CD4-positive, alpha-beta T cell treated with Interleukin-21 for 1 hour (primary cell): Measurements from ENCODE around the gene C1QTNF8.

Experiments
- DNase-seq: peaks from one replicate; pipeline ENCODE4 v3.0.0-alpha.2; 2020

C1QTNF8 gene

DNA sequence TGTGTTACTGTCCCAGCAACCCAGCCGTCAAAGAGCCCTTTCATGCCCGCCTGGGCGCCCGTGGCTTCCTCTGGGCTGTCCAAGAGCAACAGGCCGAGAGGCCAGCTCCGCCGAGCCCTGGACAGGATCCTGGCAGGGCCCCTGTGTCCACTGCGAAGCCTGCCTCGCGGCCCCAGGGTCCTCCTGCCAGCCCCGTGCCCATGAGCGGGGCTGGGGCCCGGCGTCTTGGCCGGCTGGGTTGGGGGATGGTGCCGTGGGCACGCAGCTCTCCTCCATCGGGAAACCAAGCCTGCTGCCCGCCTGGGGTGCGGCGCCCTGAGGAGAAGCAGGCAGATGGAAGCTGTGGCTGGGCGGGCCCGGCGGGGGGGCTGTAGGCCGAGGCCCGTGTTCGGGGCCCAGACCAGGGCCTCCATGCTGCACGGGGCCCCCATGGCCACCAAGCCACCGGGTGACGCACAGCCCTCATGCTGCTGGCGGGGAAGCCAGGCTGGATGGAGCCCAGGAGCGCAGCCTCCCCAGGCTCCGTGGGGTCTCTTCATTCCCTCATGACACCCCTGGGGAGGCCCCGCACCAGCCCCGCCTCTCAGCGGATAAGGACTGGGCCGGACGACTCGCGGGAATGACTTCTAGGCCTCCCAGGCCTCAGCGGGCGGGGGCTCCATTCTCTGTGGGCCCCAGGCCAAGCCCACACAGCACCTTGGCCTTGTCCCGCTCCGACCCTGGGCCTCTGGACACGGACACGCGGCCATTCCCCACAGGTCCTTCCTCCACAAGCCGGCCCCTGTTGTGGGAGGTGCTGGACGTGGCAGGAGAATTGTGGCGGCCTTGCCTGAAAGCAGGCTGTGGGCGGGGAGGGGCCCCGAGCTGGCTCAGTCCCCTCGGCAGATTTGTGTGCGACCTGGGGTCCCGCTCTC lies at the start of gene C1QTNF8:
TSS of gene C1QTNF8 (minus strand) at position 76 of the 914 bp plus-strand sequence. CDS start 1,322 bp downstream, outside the sequence.
- DNase-seq: no peak

DNA sequence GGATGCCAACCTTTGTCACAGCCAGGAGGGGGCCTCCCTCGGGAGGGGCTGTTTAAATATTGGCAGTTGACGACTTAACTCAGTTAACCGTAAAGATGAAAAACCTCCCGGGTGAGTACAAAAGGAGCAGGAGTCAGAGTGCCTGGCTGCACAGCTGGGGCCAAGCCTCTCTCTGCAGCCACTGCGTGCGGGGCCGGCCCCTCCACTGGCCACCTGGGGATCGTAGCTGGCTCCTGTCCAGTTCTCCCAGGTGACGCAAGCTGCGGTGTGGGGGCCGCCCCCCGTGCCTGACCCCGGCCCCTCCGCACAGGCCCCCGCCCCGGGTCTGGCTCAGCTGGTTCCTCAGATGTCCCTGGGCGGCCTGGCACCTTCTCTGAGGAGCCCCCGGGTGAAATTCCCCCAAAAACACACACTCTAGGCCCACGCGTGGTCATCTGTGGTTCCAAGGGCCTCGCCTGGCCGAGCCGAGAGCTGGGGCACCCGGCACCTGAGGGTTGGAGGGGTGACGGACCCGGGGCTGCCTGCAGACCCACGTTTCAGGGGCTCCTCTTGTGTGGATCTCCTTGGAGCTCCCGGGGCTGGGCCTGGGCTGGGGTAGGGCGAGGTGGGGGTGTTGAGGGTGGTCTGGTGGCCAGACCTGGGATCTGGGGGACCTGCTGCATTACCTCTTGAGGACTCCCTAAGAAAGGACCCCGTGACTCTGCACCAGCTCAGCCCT lies 49.5 kb upstream of the C1QTNF8 start:
- no peak for DNase-seq

GRCh38 chr16:1144476-1145382 lies 48.7 kb upstream of the C1QTNF8 start:
- no peak for DNase-seq

- DNase-seq: no peak
These were observed 47.9 kb upstream of the C1QTNF8 start for GRCh38 chr16:1143761-1144450.

DNA sequence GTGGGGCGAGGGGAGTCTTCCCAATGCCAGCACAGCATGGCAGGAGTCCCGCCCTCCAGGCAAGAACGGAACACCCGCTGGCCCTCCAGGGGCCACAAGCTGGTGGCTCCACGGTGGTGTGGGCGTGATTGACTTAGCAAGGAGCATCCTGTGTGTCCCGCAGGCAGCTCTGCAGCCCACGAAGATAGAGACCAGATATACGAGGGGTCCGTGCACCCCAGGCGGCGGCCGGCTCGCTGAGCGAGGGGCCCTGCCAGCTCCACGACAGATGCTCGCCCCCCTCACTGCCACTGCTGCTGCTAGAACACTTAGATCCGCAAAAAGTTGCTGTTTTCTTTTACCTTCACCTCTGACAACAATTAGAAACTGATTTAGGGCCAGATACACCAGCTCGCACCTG lies 46.9 kb upstream of the C1QTNF8 start:
- no peak for DNase-seq

GRCh38 chr16:1141716-1142115 lies 45.7 kb upstream of the C1QTNF8 start:
- DNase-seq: no peak

- no peak for DNase-seq
These were observed 45.1 kb upstream of the C1QTNF8 start for GRCh38 chr16:1141191-1141590.

GRCh38 chr16:1140582-1141162 lies 44.6 kb upstream of the C1QTNF8 start:
- DNase-seq: no peak

DNA sequence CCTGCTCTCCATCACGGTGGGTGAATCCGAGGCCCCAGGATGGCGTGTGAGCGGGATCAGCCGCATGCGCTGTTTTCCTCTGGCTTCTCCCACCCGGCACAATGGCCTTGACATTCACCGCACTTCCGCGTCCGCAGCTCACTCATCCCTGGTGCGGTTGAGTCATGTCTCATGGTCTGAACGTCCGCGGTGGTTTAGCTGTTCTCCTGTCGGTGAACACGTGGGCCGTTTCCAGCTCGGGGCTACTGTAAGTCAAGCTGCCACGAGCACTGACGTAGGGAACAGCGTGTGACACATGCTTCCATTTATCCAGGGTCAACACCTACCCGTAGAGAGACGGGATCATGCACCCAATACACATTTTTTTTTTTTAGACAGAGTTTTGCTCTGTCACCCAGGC lies 41.6 kb upstream of the C1QTNF8 start:
- no peak for DNase-seq

DNA sequence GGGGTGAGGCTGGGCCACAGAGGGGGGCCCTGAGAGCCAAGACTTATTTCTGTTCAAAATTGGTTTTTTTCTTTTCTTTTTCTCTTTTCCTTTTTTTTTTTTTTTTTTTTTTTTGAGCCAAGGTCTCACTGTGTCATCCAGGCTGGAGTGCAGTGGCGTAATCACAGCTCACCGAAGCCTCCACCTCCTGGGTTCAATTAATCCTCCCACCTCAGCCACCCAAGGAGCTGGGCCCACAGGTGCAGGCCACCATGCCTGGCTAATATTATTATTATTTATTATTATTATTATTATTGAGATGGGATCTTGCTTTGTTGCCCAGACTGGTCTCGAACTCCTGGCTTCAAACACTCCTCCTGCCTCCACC lies 39.4 kb upstream of the C1QTNF8 start:
- DNase-seq: no peak

GRCh38 chr16:1134776-1135458 lies 38.9 kb upstream of the C1QTNF8 start:
- no peak for DNase-seq

DNA sequence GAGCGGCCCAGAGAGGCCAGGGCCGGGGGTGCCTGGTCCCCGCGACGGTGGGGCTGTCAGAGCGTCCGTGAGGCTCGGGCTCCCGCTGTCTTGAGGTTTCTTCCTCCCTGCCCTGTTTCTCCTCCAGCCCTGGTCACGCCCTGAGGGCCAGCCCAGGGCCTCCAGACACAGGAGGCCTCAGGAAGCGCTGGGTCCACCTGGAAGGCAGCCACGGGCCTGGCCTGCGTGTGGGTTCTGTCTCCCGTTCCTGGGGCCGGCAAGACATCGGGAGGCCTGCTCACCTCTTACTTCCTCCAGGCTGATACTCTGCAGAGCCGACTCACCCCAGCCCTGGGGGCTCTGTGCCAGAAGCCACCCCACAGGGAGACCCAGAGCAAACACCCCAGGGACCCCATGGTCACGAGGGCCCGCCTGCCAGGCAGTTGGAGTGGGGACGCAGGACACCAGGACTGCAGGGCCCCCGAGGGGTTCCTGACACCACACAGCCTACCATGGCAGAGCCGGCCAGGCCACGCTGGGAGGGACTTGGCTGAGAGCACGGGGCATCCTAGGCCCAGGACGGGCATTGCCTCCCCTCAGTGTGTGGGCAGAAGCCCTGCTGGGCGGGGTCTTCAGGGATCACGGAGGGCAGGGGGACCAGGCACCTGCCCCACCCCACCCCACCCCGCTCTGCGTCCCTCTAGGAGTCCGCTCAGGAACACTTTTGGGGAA lies 37.9 kb upstream of the C1QTNF8 start:
- DNase-seq: no peak

DNA sequence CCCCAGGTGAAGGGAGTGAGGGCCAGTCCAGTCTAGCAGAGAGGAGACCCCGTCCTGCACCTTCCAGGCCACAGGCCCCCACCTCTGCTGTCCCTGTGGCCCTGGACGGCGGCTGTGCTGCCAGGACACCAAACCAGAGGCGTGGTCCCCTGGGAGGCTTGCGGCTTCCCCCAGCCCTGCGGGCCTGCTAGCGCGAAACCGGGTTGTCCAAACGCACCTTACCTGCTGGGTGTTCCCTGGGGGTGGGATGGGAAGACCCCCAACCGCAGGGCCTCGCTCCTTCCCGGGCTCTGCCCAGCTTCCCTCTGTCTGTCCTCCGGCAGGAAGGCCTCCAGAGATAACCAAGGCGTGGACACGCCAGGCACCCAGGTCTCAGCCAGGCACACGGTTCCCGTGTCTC lies 37.2 kb upstream of the C1QTNF8 start:
- DNase-seq: no peak

- no peak for DNase-seq
These were observed 36.4 kb upstream of the C1QTNF8 start for GRCh38 chr16:1132431-1132830.

DNA sequence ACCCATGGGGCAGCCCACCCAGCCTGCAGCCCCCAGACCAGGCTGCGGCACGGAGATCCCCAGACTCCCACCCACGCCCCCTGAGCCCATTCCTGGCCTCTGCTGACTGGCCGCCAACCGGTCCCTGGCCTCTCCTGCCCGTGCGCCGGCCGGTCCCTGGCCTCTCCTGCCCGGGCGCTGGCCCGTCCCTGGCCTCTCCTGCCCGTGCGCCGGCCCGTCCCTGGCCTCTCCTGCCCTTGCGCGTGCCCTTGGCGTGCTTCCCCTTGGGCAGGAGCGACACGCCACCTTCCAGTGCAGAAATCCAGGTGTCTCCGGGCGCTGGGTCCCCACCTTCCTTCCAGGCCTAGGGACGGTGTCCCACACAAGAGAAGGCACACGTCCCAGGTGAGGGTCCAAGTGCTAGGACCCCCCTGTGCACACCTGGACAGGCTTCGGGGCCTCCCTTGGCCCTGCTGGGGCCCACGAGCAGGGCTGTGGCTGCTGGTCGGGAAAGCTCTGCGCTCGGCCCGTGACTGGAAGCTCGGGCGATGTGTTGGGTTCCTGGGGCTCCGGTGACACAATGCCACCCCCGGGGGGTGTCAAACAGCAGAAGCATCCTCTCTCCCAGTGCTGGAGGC lies 35.4 kb upstream of the C1QTNF8 start:
- DNase-seq: no peak

DNA sequence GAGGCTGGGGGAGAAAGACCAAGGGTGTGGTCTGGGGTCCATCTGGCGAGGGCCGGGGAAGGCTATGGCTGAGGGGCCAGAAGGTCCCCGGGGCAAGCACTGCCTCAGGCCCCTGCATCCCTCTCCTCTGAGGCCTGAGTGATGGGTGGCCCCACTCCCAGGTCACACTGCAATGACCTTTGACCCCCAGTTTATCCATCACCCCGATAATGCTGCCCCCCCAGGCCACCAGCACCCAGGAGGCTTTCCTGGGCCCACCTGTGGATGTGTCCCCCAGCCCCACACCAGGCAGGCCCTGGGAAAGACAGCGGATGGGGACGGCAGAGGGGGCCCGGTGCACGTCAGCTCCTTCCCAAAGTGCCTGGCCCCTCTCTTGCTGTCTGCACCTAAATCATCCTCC lies 34.3 kb upstream of the C1QTNF8 start:
- DNase-seq: no peak

DNA sequence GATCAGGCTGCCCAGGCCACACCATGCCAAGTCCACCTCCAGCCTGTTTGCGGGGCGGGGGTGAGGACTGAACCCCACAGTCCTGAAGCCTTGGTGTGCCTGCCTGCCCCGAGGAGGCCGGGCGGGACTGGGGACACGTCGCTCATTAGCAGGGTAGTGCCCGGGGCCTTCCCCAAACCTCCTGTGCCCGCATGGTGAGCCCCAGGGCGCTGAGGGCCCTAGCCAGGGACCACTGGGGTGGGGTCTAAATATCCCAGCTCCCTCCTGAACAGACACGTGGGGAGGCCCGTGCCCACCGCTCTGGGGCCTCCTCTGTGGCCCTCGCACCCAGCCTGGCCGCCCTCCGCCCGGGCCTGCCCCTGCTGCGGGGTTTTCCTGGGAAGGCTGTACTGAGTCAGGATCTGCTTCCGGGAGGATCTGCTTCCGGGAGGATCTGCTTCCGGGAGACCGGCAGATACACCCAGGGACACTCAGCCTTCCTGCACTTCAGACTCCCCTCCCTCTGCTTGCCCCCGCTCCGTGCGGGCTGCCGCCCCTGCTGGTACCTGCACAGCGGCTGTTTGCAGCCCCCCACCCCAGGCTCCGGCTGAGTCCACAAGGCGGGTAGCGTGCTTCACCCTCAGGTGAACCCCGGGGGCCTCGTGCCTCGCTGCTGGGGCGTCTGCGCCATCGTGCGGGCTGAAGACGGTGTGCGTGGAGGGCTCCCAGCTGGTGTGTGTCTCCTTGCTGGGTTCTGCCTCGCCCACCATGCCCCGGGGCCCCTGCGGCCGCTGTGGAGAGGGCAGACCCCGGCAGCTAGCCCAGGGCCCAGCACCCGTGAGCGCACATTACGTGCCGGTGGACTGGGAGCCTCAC lies 33.3 kb upstream of the C1QTNF8 start:
- no peak for DNase-seq

GRCh38 chr16:1127971-1128715 lies 32.1 kb upstream of the C1QTNF8 start:
- no peak for DNase-seq

DNA sequence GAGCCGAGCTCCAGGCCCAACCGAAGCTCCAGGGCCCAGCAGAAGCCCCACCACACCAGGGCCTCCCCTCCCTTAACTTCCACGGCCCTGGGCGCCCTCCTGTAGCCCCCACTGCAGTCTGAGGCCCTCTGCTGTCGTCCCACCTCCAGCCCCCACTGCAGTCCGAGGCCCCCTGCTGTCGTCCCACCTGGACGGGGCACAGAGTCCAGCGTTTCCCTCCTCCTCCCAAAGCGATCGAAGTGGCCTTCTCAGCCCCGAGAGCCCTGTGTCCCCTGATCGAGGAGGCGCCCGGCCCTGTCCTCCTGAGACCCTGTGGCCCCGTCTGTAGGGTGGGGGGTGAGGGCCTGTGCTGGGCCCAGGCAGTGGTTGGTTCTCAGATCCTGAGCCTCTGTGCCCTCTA lies 31.1 kb upstream of the C1QTNF8 start:
- DNase-seq: no peak
